Measurements from ENCODE around the gene GPLD1.

DNA sequence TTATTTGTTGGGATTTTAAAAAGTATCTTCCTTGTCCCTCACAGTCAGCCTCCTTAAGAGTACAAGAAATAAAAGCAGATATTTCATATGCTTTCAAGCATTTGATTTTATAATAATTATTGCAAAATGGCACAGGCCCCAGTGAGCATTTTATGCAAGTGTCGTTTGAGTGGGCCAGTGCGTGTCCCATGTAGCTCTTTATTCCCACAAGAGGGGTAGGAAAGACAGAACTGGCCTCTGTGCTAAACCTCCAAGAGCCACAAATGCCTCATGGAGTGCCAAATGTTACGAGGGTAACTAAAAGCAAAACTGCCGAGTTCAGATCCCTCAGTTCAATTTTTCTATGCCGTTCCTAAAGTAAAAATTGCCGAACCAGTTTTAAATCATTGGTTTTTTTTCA, 12.7 kb downstream of the GPLD1 start:
- TF ChIP-seq GATA3 (IDR thresholded peaks at IDR 0.05; ENCODE audit: low read depth, low read length): no peak
- TF ChIP-seq GATA2 (IDR thresholded peaks at IDR 0.05; ENCODE audit: low read depth, low read length): no peak
